Lung (tissue), 12 donors: ENCODE measurements around the gene ROBO3. TPM values are rescaled to one million over a fixed set of nuclear protein-coding genes. Genes with fewer than 3 reads are reported as not detected.

Source experiments
- ATAC-seq: fragments of 200-7000 bp; cut with Tn5 transposase; one replicate; pipeline ENCODE4 v1.9.1; 2020; ENCODE audit warnings: moderate number of reproducible peaks; ENCODE audit not compliant: insufficient read depth, low FRiP score
- DNase-seq, 3 donors: peaks; one replicate each; pipeline ENCODE4 v3.0.0-alpha.2; 2013 to 2017
- H3K27ac ChIP-seq, 2 donors: one replicate each; pipeline ENCODE4 v1.5.1; 2013; ENCODE audit warnings: mild to moderate bottlenecking in 2 of 2, moderate library complexity in 2 of 2, control low read depth in 1 of 2, inconsistent platforms in 1 of 2, low read depth in 1 of 2, low read length in 1 of 2
- H3K27me3 ChIP-seq, 3 donors: one replicate each; pipeline ENCODE4 v1.5.1; 2013; ENCODE audit warnings: low read length in 2 of 3; ENCODE audit not compliant: control insufficient read depth in 3 of 3, insufficient read depth in 3 of 3
- H3K36me3 ChIP-seq, 4 donors: one replicate each; pipeline ENCODE4 v1.5.1; 2013; ENCODE audit warnings: low read length in 4 of 4, mild to moderate bottlenecking in 1 of 4, moderate library complexity in 1 of 4; ENCODE audit not compliant: control insufficient read depth in 4 of 4, insufficient read depth in 4 of 4
- H3K4me1 ChIP-seq, 5 donors: one replicate each; pipeline ENCODE4 v1.5.1; 2013; ENCODE audit warnings: low read length in 5 of 5, mild to moderate bottlenecking in 2 of 5, moderate library complexity in 1 of 5; ENCODE audit not compliant: control insufficient read depth in 5 of 5, insufficient read depth in 5 of 5
- H3K4me3 ChIP-seq: one replicate; pipeline ENCODE4 v1.5.1; 2013; ENCODE audit warnings: mild to moderate bottlenecking, control low read depth, moderate library complexity
- H3K9ac ChIP-seq, 2 donors: one replicate each; pipeline ENCODE4 v1.5.1; 2013; ENCODE audit warnings: low read length in 2 of 2, control low read depth in 1 of 2; ENCODE audit not compliant: insufficient read depth in 1 of 2
- H3K9me3 ChIP-seq, 4 donors: one replicate each; pipeline ENCODE4 v1.5.1; 2013; ENCODE audit warnings: low read length in 3 of 4, mild to moderate bottlenecking in 1 of 4, moderate library complexity in 1 of 4; ENCODE audit not compliant: control insufficient read depth in 4 of 4, insufficient read depth in 3 of 4
- CTCF ChIP-seq: IDR thresholded peaks from 2 replicates; pipeline ENCODE4 v1.5.1; 2012; ENCODE audit warnings: mild to moderate bottlenecking; ENCODE audit errors: control extremely low read depth, extremely low read depth
- WGBS, 2 donors: extraction: QIAGEN DNeasy Blood & Tissue Kit; methylation state at CpG; one replicate each; pipeline ENCODE4 v1.1.7; 2013; 5-methylcytosine and 5-hydroxymethylcytosine counted together
- polyA plus RNA-seq, 2 donors: library from polyadenylated mRNA; stranded (reverse); fragments of 200-250 nt; gene quantifications; one replicate each; pipeline ENCODE4 v1.2.1, GENCODE V29; 2013
- total RNA-seq, 2 donors: library from RNA; depleted of rRNA in 1 of 2; stranded (reverse); fragments of >200 nt in 1 of 2; gene quantifications; one replicate each; pipeline ENCODE4 v1.2.1, GENCODE V29; 2014 to 2021
- donor health status: control.
- donor health status: control.
- donor health status: Bipolar disorder and iron deficiency.
- donor health status: healthy.
- donor health status: DM: yes; HTN: yes; CAD: no.

ROBO3 gene
- total and polyA plus RNA-seq, 4 donors, result 9.3 to 16.8 (median 15.1) TPM

GRCh38 chr11:124877910-124878758 is 12.9 kb downstream of the ROBO3 start:
- no peak for ATAC-seq
- peaks cover 0 to 10% (median 3%) of the 10 kb centered on the region in 3 donors for H3K27me3 ChIP-seq
- 65 to 70% methylated on average over 17 of the region's 17 CpGs for WGBS, 2 donors
- H3K36me3 ChIP-seq, result no peaks in the 10 kb centered on the region
- H3K4me3 ChIP-seq, result no peak overlapping the region
- H3K9me3 ChIP-seq, result no peaks in the 10 kb centered on the region
- peaks cover 0 to 19% (median 3%) of the 10 kb centered on the region in 5 donors for H3K4me1 ChIP-seq
- H3K27ac ChIP-seq, result no peak overlapping the region
- H3K9ac ChIP-seq, result peak overlapping the region in 1 of 2 donors; percentile 37
- no peak for TF ChIP-seq CTCF
- no peak for DNase-seq

- Histone ChIP-seq H3K9me3 (no peaks in the 10 kb centered on the region), H3K27me3 (peaks cover 0 to 7% (median 0%) of the 10 kb centered on the region in 3 donors), H3K36me3 (no peaks in the 10 kb centered on the region), H3K9ac (no peak overlapping the region), H3K27ac (no peak overlapping the region), H3K4me3 (no peak overlapping the region), H3K4me1 (peaks cover 0 to 19% (median 3%) of the 10 kb centered on the region in 5 donors)
- 94 to 97% methylated on average over 11 of the region's 11 CpGs for WGBS, 2 donors
- no peak for ATAC-seq
- DNase-seq, result no peak
- TF ChIP-seq CTCF, result no peak
These were observed 13.7 kb downstream of the ROBO3 start for GRCh38 chr11:124878759-124879492.

- H3K27me3 ChIP-seq, result peaks cover 0 to 4% (median 0%) of the 10 kb centered on the region in 3 donors
- H3K4me1 ChIP-seq, result peaks cover 0 to 25% (median 3%) of the 10 kb centered on the region in 5 donors
- peak overlapping the region in 1 of 2 donors; percentile 49 for H3K27ac ChIP-seq
- no peak overlapping the region for H3K9ac ChIP-seq
- no peak overlapping the region for H3K4me3 ChIP-seq
- no peak for ATAC-seq
- no peaks in the 10 kb centered on the region for H3K9me3 ChIP-seq
- no peak for TF ChIP-seq CTCF
- peaks cover 0 to 2% (median 0%) of the 10 kb centered on the region in 4 donors for H3K36me3 ChIP-seq
- WGBS, 2 donors, result 62 to 79% methylated on average over 16 of the region's 16 CpGs
- no peak for DNase-seq
These were observed 14.5 kb downstream of the ROBO3 start for GRCh38 chr11:124879493-124880289.
